Hematopoietic multipotent progenitor cell (in vitro differentiated cells): Measurements from ENCODE around the gene PM20D1. TPM values are rescaled to one million over a fixed set of nuclear protein-coding genes. Genes with fewer than 3 reads are reported as not detected.
"Not testable (repeated sequence)": the region's sequence is repeated elsewhere in the genome, so short reads cannot be mapped to it uniquely, and the experiment has no call there.

Experiments
- DNase-seq, 3 donors: peaks; one replicate each; pipeline ENCODE4 v3.0.0-alpha.2; 2011 to 2015; ENCODE audit warnings: low read depth in 2 of 3, low spot score in 2 of 3
- total RNA-seq: library from RNA; depleted of rRNA; stranded (reverse); fragments of >200 nt; gene quantifications from one replicate; pipeline ENCODE4 v1.2.3, GENCODE V29; 2012

Gene PM20D1, protein sequence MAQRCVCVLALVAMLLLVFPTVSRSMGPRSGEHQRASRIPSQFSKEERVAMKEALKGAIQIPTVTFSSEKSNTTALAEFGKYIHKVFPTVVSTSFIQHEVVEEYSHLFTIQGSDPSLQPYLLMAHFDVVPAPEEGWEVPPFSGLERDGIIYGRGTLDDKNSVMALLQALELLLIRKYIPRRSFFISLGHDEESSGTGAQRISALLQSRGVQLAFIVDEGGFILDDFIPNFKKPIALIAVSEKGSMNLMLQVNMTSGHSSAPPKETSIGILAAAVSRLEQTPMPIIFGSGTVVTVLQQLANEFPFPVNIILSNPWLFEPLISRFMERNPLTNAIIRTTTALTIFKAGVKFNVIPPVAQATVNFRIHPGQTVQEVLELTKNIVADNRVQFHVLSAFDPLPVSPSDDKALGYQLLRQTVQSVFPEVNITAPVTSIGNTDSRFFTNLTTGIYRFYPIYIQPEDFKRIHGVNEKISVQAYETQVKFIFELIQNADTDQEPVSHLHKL
- 0.54 TPM for total RNA-seq

DNA sequence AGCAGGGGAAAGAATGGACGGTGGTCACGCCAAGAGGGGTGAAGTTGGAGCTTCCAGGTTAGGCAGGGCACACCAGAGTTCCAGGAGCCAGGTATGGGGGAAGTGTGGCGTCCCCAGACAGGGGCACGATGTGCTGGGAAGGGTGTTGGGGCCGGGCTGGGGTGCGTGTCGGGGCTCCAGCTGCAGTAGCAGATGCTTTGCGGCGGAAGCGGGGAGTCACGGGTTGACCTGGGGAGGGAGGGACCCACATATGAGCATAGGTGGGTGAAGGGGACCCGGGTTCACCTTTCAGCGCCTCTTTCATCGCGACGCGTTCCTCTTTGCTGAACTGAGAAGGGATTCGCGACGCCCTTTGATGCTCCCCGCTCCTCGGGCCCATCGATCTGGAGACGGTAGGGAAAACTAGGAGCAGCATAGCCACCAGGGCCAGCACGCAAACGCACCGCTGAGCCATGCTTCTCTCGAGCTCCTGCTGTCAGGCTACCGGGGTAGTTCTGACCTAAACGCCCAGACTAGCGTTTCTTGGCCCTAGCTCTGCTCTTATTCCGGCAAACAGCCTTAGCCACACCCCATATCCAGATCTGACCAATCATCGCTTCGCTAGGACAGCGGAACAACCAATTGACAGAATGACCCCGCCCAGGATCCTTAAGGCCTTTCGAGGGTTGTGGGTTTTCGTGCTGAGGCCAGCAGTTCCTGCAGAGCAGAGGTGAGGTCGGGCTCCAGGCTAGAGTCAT, at the start of gene PM20D1:
PM20D1 (minus strand) TSS at position 514 of the 737 bp plus-strand sequence; CDS start at position 454, 60 bp downstream.
- peak; percentile 51 to 96 (median 85) for DNase-seq

DNA sequence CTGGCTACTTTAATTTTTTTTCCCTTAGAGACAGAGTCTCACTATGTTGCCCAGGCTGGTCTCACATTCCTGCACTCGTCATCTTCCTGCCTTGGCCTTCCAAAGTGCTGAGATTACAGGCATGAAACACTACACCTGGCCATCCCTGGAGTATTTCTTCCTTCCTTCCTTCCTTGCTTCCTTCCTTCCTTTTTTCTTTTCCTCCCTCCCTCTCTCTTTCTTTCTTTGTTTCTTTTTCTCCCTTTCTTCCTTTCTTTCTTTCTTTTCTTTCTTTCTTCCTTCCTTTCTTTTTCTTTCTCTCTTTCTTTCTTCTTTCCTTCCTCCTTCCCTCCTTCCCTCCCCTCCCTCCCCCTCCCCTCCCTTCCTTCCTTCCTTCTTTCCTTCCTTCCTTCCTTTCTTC, 46.4 kb upstream of the PM20D1 start:
- DNase-seq: no peak

DNA sequence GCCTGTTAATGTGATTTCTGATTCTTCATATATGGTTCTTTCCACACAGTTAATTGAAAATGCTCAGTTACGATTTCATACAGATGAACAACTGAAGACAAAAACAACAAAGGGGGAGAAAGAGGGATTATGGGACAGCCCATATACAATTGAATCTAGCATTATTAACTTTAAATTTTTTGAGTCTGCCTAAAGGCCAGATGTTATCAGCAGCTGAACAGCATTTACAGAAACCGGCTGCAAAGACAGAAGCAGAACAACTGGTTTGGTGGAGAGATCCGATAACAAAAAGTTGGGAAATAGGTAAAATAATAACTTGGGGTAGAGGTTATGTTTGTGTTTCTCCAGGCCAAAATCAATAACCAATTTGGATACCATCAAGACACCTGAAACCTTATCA, 44.2 kb upstream of the PM20D1 start:
- not testable (repeated sequence) for DNase-seq

DNA sequence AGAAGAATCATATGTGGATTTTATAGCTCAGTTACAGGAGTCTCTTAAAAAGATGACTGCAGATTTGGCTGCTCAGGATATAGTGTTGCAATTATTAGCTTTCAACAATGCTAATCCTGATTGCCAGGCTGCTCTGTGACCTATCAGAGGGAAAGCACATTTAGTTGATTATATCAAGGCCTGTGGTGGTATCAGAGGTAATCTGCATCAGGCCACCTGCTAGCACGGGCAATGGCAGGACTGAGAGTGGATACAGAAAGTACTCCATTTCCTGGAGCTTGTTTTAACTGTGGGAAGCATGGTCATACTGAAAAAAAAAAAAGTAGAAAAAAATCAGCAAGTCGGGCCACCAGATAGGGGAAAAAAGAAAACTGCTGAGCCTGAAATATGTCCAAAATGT, 42.2 kb upstream of the PM20D1 start:
- DNase-seq: peak in 2 of 3 donors; percentile 13 to 74

DNA sequence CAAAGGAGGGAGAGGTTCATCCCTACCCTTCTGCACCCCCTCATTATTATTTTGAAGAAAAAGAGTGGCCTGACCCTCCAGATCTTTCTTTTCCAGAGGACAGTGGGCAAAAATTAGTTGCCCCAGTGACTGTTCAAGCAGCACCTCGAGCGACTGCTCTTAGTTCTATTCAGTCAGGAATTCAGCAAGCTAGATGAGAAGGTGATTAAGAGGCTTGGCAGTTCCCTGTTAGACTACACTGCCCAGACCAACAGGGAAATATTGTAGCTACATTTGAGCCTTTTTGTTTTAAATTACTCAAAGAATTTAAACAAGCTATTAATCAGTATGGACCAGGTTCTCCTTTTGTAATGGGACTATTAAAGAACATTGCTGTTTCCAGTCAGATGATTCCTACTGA, 41.5 kb upstream of the PM20D1 start:
- not testable (repeated sequence) for DNase-seq

DNA sequence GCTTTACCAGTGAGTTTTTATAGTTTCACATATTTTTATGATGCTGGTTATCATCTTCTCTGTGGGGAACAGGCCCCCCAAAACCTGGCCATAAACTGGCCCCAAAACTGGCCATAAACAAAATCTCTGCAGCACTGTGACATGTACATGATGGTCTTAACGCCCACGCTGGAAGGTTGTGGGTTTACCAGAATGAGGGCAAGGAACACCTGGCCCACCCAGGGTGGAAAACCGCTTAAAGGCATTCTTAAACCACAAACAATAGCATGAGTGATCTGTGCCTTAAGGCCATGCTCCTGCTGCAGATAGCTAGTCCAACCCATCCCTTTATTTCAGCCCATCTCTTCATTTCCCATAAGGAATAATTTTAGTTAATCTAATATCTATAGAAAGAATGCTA, 40.7 kb upstream of the PM20D1 start:
- DNase-seq: not testable (repeated sequence)

DNA sequence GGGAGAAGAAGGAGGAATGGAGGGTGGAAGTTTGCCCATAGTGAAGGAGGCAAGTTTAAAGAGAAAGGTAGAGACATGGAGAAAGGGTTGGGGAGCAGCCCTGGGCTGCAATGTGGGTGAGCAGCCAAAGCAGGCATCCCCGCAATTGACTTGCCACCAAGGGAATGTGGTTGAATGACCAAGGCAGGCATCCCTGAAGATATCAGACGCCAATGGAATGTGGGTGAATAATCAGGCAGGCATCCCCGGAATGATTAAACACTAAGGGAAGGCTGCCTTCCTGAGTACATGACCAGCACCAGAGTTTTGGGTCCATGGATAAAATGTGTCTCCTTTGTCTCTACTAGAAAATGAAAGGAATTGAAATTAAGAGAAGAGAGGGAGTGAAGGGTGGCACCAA, 39.8 kb upstream of the PM20D1 start:
- not testable (repeated sequence) for DNase-seq

DNA sequence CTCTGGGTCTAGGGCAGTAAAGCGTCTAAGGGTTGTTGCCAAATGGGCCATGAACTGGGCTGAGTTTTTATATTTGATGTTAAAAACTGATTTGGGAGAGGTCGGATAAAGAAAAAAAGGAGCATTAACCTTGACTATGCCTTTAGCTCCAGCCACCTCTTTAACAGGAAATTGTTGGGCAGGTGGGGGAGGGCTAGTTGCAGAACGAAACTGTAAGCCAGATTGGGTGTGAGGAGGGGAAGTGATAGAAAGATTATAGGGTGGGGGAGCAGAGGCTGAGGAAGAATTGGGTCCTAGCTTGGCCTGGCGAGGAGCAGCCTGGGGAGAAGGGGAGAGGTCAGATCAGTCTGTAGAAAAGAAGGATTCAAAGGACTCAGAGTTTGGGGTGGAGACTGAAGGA, 39.1 kb upstream of the PM20D1 start:
- not testable (repeated sequence) for DNase-seq

DNA sequence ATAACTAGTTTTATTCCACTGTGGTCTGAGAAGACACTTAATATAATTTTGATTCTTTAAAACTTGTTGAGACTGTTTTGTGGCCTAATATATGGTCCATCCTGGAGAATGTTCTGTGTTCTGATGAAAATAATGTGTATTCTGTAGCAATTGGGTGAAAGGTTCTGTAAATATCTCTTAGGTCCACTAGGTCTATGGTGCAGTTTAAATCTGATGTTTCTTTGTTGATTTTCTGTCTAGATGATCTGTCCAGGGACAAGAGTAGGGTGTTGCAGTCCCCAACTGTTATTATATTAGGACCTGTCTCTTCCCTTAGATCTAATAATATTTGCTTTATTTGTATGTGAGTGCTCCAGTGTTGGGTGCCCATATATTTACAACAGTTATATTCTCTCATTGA, 33.9 kb upstream of the PM20D1 start:
- DNase-seq: no peak

DNA sequence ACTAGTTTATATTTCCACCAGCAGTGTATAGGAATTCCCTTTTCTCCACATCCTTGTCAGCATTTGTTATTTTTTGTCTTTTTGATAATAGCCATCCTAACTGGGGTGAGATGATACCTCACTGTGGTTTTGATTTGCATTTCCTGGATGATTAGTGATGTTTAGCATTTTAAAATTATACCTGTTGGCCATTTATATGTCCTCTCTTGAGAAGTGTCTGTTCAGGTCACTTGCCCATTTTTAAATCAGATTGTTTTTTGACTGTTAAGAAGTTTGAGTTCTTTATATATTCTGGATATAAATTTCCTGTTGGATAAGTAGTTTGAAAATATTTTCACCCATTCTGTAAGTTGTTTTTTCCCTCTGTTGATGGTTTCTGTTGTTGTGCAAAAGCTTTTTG, 31.0 kb upstream of the PM20D1 start:
- no peak for DNase-seq

DNA sequence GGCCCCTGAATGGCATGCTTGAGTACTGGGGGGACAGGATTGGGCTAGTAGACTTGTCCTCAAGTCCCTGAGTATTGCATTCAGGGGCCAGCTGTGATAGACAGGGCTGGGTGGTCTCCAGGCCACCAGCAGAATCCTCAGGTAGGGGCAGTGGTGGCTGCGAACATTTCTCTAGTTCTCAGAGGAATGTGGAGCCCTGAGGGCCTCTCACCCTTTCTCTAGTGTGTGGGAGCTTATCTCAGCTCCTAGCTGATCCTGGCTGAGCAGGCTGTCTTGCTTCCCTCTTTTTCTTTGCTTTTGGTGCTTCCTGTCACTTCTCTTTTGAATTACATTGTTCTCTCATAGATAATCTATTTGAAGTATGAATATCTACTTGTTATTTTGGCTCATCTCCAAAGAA, 30.0 kb upstream of the PM20D1 start:
- no peak for DNase-seq

DNA sequence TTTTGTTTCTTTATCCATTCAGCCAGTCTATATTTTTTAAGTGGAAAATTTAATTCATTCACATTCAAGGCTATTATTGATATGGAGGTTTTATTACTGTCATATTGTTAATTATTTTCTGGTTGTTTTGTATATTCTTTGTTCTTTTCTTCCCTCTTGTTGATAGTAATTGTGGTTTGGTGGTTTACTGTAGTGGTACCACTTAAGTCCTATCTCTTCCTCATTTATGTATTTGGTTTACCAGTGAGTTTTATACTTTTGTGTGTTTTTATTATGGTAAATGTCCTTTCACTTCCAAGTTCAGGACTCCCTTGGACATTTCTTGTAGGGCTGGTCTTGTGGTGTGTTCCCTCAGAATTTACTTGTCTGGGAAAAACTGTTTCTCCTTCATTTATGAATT, 28.1 kb upstream of the PM20D1 start:
- DNase-seq: peak in 1 of 3 donors; percentile 38

DNA sequence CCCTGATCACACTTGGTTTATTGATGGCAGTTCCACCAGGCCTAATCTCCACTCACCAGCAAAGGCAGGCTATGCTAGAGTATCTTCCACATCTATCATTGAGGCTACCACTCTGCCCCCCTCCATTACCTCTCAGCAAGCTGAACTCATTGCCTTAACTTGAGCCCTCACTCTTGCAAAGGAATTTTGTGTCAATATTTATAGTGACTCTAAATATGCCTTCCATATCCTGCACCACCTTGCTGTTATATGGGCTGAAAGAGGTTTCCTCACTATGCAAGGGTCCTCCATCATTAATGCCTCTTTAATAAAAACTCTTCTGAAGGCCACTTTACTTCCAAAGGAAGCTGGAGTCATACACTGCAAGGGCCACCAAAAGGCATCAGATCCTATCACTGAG, 23.2 kb upstream of the PM20D1 start:
- not testable (repeated sequence) for DNase-seq

DNA sequence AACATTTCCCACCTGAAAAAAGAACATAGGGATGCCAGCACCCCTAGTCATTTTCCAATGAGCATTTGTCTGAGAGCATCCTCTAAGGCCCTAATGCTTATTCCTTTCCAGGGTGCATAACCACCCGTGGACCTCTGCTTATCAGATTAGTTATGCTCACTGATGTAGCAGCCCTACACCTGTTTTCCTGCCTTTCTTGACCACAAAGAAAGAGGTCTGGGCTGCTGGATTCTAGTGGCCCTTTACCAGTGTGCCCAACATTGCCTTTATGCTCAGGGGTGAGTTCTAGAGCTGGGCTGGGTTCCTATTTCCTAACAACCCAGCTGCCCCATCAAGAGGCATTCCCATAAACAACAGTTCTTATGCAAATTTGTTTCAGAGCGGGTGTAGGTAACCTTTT, 20.3 kb upstream of the PM20D1 start:
- DNase-seq: no peak

DNA sequence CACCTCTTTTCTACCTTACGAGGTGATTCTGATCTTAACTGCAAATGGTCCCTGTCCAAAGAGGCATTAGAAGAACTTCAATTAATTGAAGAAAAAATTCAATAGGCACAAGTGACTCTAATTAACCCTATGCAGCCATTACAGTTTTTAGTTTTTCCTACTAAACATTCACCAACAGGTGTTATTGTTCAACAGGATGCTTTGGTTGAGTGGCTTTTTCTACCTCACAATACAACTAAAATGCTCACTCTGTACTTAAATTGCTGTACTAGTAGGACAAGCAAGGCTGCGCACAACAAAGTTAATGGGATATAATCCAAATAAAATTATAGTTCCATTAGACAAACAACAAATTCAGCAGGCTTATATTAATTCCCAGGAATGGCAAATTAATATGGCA, 11.6 kb upstream of the PM20D1 start:
- DNase-seq: no peak

DNA sequence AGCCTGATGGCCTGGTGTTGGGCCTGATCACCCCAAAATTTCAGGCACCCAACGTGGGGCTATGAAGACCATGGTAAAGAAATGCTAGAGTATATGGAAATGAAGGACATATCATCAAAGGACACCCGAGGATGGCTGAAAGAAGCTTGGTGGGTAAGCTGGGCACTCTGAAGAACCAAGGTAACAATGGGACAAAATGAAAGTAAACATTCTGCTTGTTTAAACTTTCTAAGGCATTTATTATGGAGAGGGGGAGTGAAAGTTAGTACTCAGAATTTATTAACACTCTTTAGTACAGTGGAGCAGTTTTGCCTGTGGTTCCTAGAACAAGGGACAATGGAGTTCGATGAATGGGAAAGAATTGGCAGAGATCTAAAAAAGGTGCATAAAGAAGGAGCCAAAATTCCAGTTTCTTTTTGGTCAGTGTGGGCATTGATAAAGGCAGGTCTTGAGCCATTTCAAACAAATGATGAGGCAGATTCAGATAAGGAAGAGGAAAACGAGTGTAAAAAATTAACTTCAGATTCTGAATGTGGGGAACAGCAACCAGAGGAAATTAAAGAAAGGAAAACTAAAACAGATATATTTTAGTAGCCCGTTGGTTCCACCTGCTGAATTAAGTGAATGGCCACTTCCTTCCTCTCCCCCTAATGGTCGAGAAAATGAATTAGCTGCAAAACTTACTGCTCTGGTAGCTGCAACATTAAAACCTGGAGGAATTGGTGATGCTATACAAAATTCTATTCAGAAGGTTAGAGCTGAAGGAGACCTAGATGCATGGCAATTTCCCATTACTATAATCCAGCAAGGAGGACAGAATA, 8.4 kb upstream of the PM20D1 start:
- DNase-seq: peak in 1 of 3 donors; percentile 6

DNA sequence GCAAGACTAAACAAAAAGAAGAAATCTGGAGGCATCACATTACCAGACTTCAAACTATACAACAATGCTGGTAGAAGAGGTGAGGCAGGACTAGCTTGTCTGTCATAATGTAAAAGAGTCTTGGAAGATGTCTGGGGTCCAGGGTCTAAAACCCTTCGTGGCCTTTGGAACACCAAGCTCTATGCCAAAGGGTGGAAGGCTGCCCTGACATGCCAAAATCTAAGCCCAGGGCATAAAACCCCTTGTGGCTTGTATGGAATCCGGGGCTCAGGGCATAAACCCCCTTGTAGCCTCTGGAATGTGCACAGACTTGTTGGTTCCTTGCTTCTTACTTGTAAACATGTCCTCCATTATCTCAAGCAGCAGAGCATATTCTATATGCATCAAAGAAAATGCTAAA, 7.6 kb upstream of the PM20D1 start:
- DNase-seq: not testable (repeated sequence)

DNA sequence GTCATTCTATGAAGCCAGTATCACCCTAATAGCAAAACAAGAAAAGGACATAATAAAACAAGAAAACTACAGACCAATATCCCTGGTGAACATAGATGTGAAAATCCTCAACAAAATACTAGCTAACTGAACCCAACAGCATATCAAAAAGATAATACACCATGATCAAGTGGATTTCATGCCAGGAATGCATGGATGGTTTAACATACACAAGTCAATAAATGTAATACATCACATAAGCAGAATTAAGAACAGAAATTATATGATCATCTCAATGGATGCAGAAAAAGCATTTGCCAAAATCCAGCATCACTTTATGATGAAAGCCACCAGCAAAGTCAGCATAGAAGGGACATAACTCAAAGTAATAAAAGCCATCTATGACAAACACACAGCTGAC, 6.5 kb upstream of the PM20D1 start:
- DNase-seq: no peak

DNA sequence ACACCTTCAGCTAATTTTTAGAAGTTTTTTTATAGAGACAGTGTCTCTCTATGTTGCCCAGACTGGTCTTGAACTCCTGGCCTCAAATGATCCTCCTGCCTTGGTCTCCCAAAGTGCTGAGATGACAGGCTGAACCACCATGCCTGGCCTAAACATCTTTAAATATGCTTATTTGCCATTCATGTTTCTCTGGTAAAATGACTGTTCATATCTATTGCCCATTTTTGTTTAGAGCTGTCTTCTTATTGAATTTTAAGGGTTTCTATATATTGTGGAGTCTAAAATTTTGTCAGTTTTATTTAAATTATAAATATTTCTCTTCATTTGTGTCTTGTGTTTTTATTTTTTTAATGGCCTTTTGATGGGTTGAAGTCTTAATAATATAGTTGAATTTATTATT, 3.0 kb upstream of the PM20D1 start:
- DNase-seq: no peak

DNA sequence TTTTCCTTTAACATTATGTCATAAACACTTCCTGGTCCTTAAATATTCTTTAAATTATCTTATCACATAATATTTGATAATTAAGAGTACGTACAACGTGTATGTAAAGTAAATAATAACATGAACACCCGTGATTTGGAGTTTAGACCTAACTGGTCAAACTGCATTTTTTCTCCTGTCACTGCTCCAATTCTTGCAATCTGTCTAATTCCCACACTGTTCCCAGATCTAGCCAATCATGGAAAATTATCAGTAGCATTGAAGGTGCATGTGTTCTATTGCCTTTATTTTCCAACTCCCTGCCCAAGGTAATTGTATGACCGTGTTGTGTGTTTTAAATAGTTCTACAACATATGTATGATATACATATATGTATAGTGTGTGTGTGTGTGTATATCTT, 2.1 kb upstream of the PM20D1 start:
- no peak for DNase-seq
